Stomach (tissue), 4 donors: Measurements from ENCODE around the gene CCDC192.

Experiments
- EP300 ChIP-seq: sonication (generic); formaldehyde crosslinking; IDR thresholded peaks from one replicate; pipeline ENCODE4 v1.6.1; 2017; ENCODE audit warnings: antibody characterized with exemption
- POLR2A ChIP-seq, 4 donors: fragments of 450-650 bp; IDR thresholded peaks; one replicate each; pipeline ENCODE4 v1.6.1; 2016; ENCODE audit warnings: antibody characterized with exemption in 4 of 4, control low read depth in 2 of 4, mild to moderate bottlenecking in 1 of 4, moderate library complexity in 1 of 4
- POLR2AphosphoS5 ChIP-seq, 3 donors: sonication (generic); formaldehyde crosslinking; IDR thresholded peaks; one replicate each; pipeline ENCODE4 v1.6.1; 2016; ENCODE audit warnings: antibody characterized with exemption in 3 of 3
- TF ChIP-seq, protein P1 (sequence below), 7 experiments: fragments of 450-650 bp in 4 of 7; fragments of 200-600 bp in 3 of 7; sonication (generic) in 3 of 7; IDR thresholded peaks; one replicate each; pipeline ENCODE4 v1.5.1; 2016 to 2019; ENCODE audit warnings: antibody characterized with exemption in 7 of 7, control low read depth in 2 of 7, mild to moderate bottlenecking in 1 of 7

- no peak for TF ChIP-seq POLR2A (IDR thresholded peaks at IDR 0.05)
- no peak for TF ChIP-seq EP300
- TF ChIP-seq, protein P1, sequence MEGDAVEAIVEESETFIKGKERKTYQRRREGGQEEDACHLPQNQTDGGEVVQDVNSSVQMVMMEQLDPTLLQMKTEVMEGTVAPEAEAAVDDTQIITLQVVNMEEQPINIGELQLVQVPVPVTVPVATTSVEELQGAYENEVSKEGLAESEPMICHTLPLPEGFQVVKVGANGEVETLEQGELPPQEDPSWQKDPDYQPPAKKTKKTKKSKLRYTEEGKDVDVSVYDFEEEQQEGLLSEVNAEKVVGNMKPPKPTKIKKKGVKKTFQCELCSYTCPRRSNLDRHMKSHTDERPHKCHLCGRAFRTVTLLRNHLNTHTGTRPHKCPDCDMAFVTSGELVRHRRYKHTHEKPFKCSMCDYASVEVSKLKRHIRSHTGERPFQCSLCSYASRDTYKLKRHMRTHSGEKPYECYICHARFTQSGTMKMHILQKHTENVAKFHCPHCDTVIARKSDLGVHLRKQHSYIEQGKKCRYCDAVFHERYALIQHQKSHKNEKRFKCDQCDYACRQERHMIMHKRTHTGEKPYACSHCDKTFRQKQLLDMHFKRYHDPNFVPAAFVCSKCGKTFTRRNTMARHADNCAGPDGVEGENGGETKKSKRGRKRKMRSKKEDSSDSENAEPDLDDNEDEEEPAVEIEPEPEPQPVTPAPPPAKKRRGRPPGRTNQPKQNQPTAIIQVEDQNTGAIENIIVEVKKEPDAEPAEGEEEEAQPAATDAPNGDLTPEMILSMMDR (IDR thresholded peaks at IDR 0.05): no peak
- TF ChIP-seq POLR2AphosphoS5 (IDR thresholded peaks at IDR 0.05): no peak
Measured at GRCh38 chr5:127754706-127755105, 51.5 kb downstream of the CCDC192 start.
